ENCODE data around the gene EPB41L3.

GRCh38 chr18:5584746-5585417 lies 41.1 kb upstream of the EPB41L3 start:
- TF ChIP-seq POLR2AphosphoS5 (IDR thresholded peaks at IDR 0.05; ENCODE audit: low read depth), result no peak
- TF ChIP-seq CTCF (conservative IDR thresholded peaks at IDR 0.05; ENCODE audit: low read depth in 2 of 2), result no peak
- no peak for TF ChIP-seq REST (IDR thresholded peaks at IDR 0.05; ENCODE audit: unreplicated experiment)
- TF ChIP-seq CREB1 (CRISPR knock-in tag; IDR thresholded peaks at IDR 0.05; ENCODE audit: low read depth), result no peak
- no peak for TF ChIP-seq EZH2phosphoT487 (IDR thresholded peaks at IDR 0.05; ENCODE audit: unreplicated experiment)
- TF ChIP-seq EZH2 (IDR thresholded peaks at IDR 0.05; ENCODE audit: low read depth, unreplicated experiment), result no peak
- no peak for TF ChIP-seq ZNF462 (CRISPR knock-in tag; IDR thresholded peaks at IDR 0.05)
- no peak for TF ChIP-seq NANOG (IDR thresholded peaks at IDR 0.05; ENCODE audit: borderline replicate concordance)
